GM12878 (cell line): ENCODE data around the gene ASTL. TPM values are rescaled to one million over a fixed set of nuclear protein-coding genes. Genes with fewer than 3 reads are reported as not detected.

Experiments used
- BMI1 ChIP-seq: fragments of 450-650 bp; IDR thresholded peaks from 2 replicates; pipeline ENCODE4 v1.6.1; 2016; ENCODE audit warnings: mild to moderate bottlenecking, moderate library complexity, borderline replicate concordance
- EZH2 ChIP-seq: IDR thresholded peaks from 2 replicates; pipeline ENCODE4 v1.6.1; 2012; ENCODE audit warnings: low read depth, mild to moderate bottlenecking, control low read depth, inconsistent platforms, low read length, borderline replicate concordance; ENCODE audit not compliant: control insufficient read depth
- GATAD2B ChIP-seq: fragments of 450-650 bp; conservative IDR thresholded peaks from 2 replicates; pipeline ENCODE4 v1.6.1; 2017; ENCODE audit warnings: low read depth, mild to moderate bottlenecking, moderate library complexity
- HDAC2 ChIP-seq: fragments of 200-600 bp; sonication (generic); IDR thresholded peaks from 2 replicates; pipeline ENCODE4 v1.6.1; 2017
- JUND ChIP-seq: IDR thresholded peaks from 2 replicates; pipeline ENCODE4 v1.6.1; 2012; ENCODE audit warnings: low read depth, mild to moderate bottlenecking, low read length, improper control_type of control experiment, moderate library complexity
- MEF2A ChIP-seq: IDR thresholded peaks from 2 replicates; pipeline ENCODE4 v1.6.1; 2011; ENCODE audit warnings: low read depth, mild to moderate bottlenecking, low read length, moderate library complexity; ENCODE audit not compliant: insufficient read depth
- NBN ChIP-seq: fragments of 450-650 bp; IDR thresholded peaks from 2 replicates; pipeline ENCODE4 v1.6.1; 2016
- POLR2AphosphoS2 ChIP-seq: IDR thresholded peaks from 2 replicates; pipeline ENCODE4 v1.6.1; 2011; ENCODE audit warnings: low read depth, mild to moderate bottlenecking, low read length, improper control_type of control experiment, moderate library complexity
- RAD51 ChIP-seq: fragments of 450-650 bp; IDR thresholded peaks from 2 replicates; pipeline ENCODE4 v1.6.1; 2016; ENCODE audit warnings: moderate library complexity, mild to moderate bottlenecking, inconsistent platforms
- RBBP5 ChIP-seq: fragments of 200-600 bp; sonication (generic); conservative IDR thresholded peaks from 2 replicates; pipeline ENCODE4 v1.6.1; 2016
- SMAD5 ChIP-seq: IDR thresholded peaks from 2 replicates; pipeline ENCODE4 v1.6.1; 2016; ENCODE audit warnings: antibody characterized with exemption, low read depth
- SREBF1 ChIP-seq: IDR thresholded peaks from 2 replicates; pipeline ENCODE4 v1.6.1; 2012; ENCODE audit warnings: mild to moderate bottlenecking, low read length
- ZNF207 ChIP-seq: fragments of 450-650 bp; IDR thresholded peaks from 2 replicates; pipeline ENCODE4 v1.6.1; 2014; ENCODE audit warnings: antibody characterized with exemption, mild to moderate bottlenecking, borderline replicate concordance
- ZNF274 ChIP-seq: IDR thresholded peaks from one replicate; pipeline ENCODE4 v1.8.0; 2011; ENCODE audit not compliant: insufficient read length, insufficient read depth
- ZNF384 ChIP-seq: IDR thresholded peaks from 2 replicates; pipeline ENCODE4 v1.6.1; 2012; ENCODE audit warnings: low read depth, mild to moderate bottlenecking, low read length, improper control_type of control experiment, borderline replicate concordance
- polyA plus RNA-seq, 11 experiments: library from polyadenylated mRNA; depleted of rRNA in 4 of 11; unstranded in 6 of 11; stranded (reverse) in 5 of 11; fragments of >200 nt; fragmentation: Nextera tagmentation in 4 of 11; fragmentation: Illumina TruSeq in 1 of 11; extraction: Ambion mirVana in 4 of 11; extraction: Trizol in 1 of 11; gene quantifications; 1 replicate in 1 of 11; 2 replicates in 10 of 11; pipeline versions ENCODE4 v1.2.1 to v1.2.3, GENCODE V29; 2011 to 2016; ENCODE audit warnings: inconsistent platforms in 2 of 11, missing spikeins in 2 of 11, low read depth in 1 of 11
- total RNA-seq, 4 experiments: library from RNA; depleted of rRNA in 3 of 4; stranded (reverse); fragments of >200 nt in 3 of 4; fragmentation: Illumina TruSeq in 1 of 4; extraction: Trizol in 1 of 4; gene quantifications; 2 replicates each; pipeline versions ENCODE4 v1.2.1 to v1.2.3, GENCODE V29; 2013 to 2021
- TF ChIP-seq, protein P1 (sequence below): fragments of 450-650 bp; formaldehyde crosslinking; IDR thresholded peaks from 2 replicates; pipeline ENCODE4 v1.4.0; 2022; ENCODE audit warnings: mild to moderate bottlenecking, moderate library complexity
- TF ChIP-seq, protein P2 (sequence below): fragments of 450-650 bp; IDR thresholded peaks from 2 replicates; pipeline ENCODE4 v1.6.1; 2017; ENCODE audit warnings: mild to moderate bottlenecking, moderate library complexity
- TF ChIP-seq, protein P3 (sequence below): IDR thresholded peaks from 2 replicates; pipeline ENCODE4 v1.6.1; 2011; ENCODE audit warnings: borderline replicate concordance, low read depth, mild to moderate bottlenecking, moderate library complexity, mixed read lengths, low read length; ENCODE audit not compliant: insufficient read depth; ENCODE audit errors: extremely low read length
- TF ChIP-seq, protein P4 (sequence below): IDR thresholded peaks from 2 replicates; pipeline ENCODE4 v1.6.1; 2012; ENCODE audit warnings: low read depth, low read length, improper control_type of control experiment

The ASTL gene
- total and polyA plus RNA-seq, 10 of the 15 experiments (the other 5 are each of a cell fraction or from before 2014, with no cell fraction given) = 0.18 to 1.0 (median 0.38) TPM; not detected in 4

DNA sequence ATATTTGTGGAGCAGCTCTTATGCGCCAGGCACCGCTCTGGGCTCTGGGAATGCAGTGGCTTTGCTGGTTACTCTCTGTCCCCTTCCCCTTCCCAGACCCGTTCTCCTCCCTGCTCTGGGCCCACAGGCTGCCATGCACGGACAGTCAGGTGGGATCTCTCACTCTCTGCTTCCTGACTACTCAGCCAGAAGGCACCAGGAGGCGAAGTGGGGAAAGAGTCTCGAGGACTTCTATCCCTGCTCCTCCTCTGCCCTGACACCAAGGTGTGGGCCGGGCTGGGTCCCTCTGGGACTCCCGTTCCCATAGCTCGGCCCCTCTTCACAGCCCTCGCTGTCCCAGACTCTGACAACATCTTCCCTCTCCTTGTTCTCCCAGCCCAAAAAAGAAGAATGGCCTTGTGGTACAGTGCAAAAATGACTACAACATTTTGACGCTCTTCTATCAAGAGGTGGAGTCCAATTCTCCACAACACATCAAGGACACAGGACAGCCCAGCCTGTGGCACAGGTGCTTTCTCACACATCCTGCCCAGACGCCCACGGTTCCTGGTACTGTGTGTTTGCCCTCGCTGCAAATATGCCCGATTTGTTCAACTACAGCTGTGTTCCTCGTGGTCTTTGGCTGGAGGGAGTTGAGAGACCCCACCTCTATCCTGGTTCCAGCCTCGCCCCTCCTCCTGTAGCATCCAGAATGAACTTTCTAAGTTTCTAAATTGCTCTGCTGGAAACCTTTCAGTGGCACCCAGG, 21.0 kb upstream of the ASTL start (continued):
- TF ChIP-seq, protein P1, sequence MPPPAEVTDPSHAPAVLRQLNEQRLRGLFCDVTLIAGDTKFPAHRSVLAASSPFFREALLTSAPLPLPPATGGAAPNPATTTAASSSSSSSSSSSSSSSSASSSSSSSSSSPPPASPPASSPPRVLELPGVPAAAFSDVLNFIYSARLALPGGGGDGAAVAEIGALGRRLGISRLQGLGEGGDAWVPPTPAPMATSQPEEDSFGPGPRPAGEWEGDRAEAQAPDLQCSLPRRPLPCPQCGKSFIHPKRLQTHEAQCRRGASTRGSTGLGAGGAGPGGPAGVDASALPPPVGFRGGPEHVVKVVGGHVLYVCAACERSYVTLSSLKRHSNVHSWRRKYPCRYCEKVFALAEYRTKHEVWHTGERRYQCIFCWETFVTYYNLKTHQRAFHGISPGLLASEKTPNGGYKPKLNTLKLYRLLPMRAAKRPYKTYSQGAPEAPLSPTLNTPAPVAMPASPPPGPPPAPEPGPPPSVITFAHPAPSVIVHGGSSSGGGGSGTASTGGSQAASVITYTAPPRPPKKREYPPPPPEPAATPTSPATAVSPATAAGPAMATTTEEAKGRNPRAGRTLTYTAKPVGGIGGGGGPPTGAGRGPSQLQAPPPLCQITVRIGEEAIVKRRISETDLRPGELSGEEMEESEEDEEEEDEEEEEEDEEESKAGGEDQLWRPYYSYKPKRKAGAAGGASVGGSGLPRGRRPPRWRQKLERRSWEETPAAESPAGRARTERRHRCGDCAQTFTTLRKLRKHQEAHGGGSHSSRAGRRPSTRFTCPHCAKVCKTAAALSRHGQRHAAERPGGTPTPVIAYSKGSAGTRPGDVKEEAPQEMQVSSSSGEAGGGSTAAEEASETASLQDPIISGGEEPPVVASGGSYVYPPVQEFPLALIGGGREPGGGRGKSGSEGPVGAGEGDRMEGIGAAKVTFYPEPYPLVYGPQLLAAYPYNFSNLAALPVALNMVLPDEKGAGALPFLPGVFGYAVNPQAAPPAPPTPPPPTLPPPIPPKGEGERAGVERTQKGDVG (CRISPR knock-in tag) = no peak
- TF ChIP-seq RBBP5 = no peak
- TF ChIP-seq POLR2AphosphoS2 = no peak
- no peak for TF ChIP-seq SREBF1
- TF ChIP-seq EZH2 = no peak
- TF ChIP-seq MEF2A = no peak
- no peak for TF ChIP-seq ZNF207
- TF ChIP-seq JUND = no peak
- TF ChIP-seq NBN = no peak
- TF ChIP-seq, protein P2, sequence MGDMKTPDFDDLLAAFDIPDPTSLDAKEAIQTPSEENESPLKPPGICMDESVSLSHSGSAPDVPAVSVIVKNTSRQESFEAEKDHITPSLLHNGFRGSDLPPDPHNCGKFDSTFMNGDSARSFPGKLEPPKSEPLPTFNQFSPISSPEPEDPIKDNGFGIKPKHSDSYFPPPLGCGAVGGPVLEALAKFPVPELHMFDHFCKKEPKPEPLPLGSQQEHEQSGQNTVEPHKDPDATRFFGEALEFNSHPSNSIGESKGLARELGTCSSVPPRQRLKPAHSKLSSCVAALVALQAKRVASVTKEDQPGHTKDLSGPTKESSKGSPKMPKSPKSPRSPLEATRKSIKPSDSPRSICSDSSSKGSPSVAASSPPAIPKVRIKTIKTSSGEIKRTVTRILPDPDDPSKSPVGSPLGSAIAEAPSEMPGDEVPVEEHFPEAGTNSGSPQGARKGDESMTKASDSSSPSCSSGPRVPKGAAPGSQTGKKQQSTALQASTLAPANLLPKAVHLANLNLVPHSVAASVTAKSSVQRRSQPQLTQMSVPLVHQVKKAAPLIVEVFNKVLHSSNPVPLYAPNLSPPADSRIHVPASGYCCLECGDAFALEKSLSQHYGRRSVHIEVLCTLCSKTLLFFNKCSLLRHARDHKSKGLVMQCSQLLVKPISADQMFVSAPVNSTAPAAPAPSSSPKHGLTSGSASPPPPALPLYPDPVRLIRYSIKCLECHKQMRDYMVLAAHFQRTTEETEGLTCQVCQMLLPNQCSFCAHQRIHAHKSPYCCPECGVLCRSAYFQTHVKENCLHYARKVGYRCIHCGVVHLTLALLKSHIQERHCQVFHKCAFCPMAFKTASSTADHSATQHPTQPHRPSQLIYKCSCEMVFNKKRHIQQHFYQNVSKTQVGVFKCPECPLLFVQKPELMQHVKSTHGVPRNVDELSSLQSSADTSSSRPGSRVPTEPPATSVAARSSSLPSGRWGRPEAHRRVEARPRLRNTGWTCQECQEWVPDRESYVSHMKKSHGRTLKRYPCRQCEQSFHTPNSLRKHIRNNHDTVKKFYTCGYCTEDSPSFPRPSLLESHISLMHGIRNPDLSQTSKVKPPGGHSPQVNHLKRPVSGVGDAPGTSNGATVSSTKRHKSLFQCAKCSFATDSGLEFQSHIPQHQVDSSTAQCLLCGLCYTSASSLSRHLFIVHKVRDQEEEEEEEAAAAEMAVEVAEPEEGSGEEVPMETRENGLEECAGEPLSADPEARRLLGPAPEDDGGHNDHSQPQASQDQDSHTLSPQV = 0 out of 2 replicates have a peak, but pooled peaks have one; percentile 28
- TF ChIP-seq HDAC2 = no peak
- no peak for TF ChIP-seq ZNF384
- TF ChIP-seq GATAD2B = no peak; the same call in 1 of the 2 replicates
- TF ChIP-seq, protein P3, sequence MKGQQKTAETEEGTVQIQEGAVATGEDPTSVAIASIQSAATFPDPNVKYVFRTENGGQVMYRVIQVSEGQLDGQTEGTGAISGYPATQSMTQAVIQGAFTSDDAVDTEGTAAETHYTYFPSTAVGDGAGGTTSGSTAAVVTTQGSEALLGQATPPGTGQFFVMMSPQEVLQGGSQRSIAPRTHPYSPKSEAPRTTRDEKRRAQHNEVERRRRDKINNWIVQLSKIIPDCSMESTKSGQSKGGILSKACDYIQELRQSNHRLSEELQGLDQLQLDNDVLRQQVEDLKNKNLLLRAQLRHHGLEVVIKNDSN = no peak
- no peak for TF ChIP-seq RAD51
- no peak for TF ChIP-seq BMI1
- TF ChIP-seq, protein P4, sequence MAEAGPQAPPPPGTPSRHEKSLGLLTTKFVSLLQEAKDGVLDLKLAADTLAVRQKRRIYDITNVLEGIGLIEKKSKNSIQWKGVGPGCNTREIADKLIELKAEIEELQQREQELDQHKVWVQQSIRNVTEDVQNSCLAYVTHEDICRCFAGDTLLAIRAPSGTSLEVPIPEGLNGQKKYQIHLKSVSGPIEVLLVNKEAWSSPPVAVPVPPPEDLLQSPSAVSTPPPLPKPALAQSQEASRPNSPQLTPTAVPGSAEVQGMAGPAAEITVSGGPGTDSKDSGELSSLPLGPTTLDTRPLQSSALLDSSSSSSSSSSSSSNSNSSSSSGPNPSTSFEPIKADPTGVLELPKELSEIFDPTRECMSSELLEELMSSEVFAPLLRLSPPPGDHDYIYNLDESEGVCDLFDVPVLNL = no peak
- TF ChIP-seq ZNF274 = no peak
- no peak for TF ChIP-seq SMAD5
